ENCODE data around the gene CHD1.

DNA sequence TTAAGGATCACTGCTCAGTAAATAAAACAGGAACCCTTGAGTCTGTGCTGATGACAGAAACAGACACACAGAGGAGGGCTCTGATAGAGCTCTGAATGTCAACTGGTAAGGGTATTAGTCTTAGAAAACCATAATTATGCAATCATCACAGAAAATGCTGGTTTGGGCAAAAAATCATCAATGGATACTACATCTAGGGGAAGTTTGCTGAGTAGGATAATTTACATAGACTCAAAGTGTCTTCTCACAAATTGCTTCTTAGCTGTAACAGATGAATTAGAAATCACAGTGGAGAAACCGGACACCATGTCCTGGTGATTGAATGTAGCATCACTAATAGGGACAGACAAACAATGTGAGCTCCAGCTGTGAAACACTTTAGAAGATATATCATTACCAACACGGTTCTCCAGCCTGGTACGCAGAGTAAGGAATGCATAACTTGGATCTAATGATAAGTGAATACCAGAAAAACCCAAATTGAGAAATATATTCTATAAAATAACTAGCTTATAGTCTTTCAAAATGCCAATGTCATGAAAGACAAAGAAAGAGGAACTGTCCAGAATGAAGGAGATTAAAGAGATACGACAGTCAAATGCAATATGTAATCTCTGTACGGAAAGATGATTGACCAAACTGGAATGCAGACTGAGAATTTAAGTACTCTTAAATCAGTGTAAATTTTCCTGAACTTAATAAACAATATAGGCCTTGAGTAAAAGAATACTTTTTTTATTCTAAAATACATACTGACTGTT lies 17.3 kb downstream of the CHD1 start:
- TF ChIP-seq, protein P1, sequence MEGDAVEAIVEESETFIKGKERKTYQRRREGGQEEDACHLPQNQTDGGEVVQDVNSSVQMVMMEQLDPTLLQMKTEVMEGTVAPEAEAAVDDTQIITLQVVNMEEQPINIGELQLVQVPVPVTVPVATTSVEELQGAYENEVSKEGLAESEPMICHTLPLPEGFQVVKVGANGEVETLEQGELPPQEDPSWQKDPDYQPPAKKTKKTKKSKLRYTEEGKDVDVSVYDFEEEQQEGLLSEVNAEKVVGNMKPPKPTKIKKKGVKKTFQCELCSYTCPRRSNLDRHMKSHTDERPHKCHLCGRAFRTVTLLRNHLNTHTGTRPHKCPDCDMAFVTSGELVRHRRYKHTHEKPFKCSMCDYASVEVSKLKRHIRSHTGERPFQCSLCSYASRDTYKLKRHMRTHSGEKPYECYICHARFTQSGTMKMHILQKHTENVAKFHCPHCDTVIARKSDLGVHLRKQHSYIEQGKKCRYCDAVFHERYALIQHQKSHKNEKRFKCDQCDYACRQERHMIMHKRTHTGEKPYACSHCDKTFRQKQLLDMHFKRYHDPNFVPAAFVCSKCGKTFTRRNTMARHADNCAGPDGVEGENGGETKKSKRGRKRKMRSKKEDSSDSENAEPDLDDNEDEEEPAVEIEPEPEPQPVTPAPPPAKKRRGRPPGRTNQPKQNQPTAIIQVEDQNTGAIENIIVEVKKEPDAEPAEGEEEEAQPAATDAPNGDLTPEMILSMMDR (IDR thresholded peaks at IDR 0.05) = no peak
- TF ChIP-seq POLR2A (IDR thresholded peaks at IDR 0.05) = no peak

Data from upper lobe of left lung (tissue), 4 donors.